Activated T-cell treated with anti-CD3 and anti-CD28 coated beads, Interleukin-2, amount 50 U/mL, for 1 hour (primary cell): ENCODE data around the gene OR1N1.
"Not testable (repeated sequence)": the region's sequence is repeated elsewhere in the genome, so short reads cannot be mapped to it uniquely, and the experiment has no call there.

Source experiments
- DNase-seq: peaks from one replicate; pipeline ENCODE4 v3.0.0-alpha.2; 2020

Gene OR1N1

GRCh38 chr9:122527193-122527592 is at the start of gene OR1N1:
Gene OR1N1, minus strand, starts transcription at chr9:122527293. Its CDS starts 0 bp downstream, at chr9:122527293.
- DNase-seq = no peak

GRCh38 chr9:122572456-122572855 is 45.4 kb upstream of the OR1N1 start:
- no peak for DNase-seq

GRCh38 chr9:122567901-122568300 is 40.8 kb upstream of the OR1N1 start:
- DNase-seq = no peak

- no peak for DNase-seq
Measured at GRCh38 chr9:122562134-122562760, 35.2 kb upstream of the OR1N1 start.

GRCh38 chr9:122561446-122561845 is 34.4 kb upstream of the OR1N1 start:
- DNase-seq = no peak

- no peak for DNase-seq
Measured at GRCh38 chr9:122552812-122553211, 25.7 kb upstream of the OR1N1 start, which contains the start of gene OR1N2. Gene OR1N2, plus strand, starts transcription at chr9:122553112. Its CDS starts 100 bp downstream, at chr9:122553212.

- no peak for DNase-seq
Measured at GRCh38 chr9:122551371-122551770, 24.3 kb upstream of the OR1N1 start.

GRCh38 chr9:122546196-122546595 is 19.1 kb upstream of the OR1N1 start:
- no peak for DNase-seq

- no peak for DNase-seq
Measured at GRCh38 chr9:122538757-122539156, 11.7 kb upstream of the OR1N1 start.

GRCh38 chr9:122537066-122537465 is 10.0 kb upstream of the OR1N1 start:
- DNase-seq = not testable (repeated sequence)

GRCh38 chr9:122536134-122536533 is 9.0 kb upstream of the OR1N1 start:
- DNase-seq = no peak

GRCh38 chr9:122531157-122531556 is 4.1 kb upstream of the OR1N1 start:
- DNase-seq = not testable (repeated sequence)

- DNase-seq = no peak
Measured at GRCh38 chr9:122526602-122527001, 491 bp downstream of the OR1N1 start.

GRCh38 chr9:122519376-122519775 is 7.7 kb downstream of the OR1N1 start:
- DNase-seq = no peak

- no peak for DNase-seq
Measured at GRCh38 chr9:122518841-122519240, 8.3 kb downstream of the OR1N1 start, which contains the start of gene OR1J4. Gene OR1J4, plus strand, starts transcription at chr9:122519141. Its CDS starts 0 bp downstream, at chr9:122519141.

- DNase-seq = no peak
Measured at GRCh38 chr9:122518226-122518625, 8.9 kb downstream of the OR1N1 start.

GRCh38 chr9:122510502-122510901 is 16.6 kb downstream of the OR1N1 start, which contains the start of gene OR1J2:
Gene OR1J2, plus strand, starts transcription at chr9:122510802. Its CDS starts 0 bp downstream, at chr9:122510802.
- DNase-seq = no peak

GRCh38 chr9:122506964-122507363 is 20.1 kb downstream of the OR1N1 start:
- no peak for DNase-seq

- DNase-seq = peak; percentile 18
Measured at GRCh38 chr9:122498883-122499288, 28.2 kb downstream of the OR1N1 start.

GRCh38 chr9:122479062-122479461 is 48.0 kb downstream of the OR1N1 start:
- DNase-seq = no peak

GRCh38 chr9:122477826-122478225 is 49.3 kb downstream of the OR1N1 start, which contains the start of gene OR1J1:
Gene OR1J1, minus strand, starts transcription at chr9:122477926. Its CDS starts 0 bp downstream, at chr9:122477926.
- DNase-seq = no peak

- DNase-seq = no peak
Measured at GRCh38 chr9:122477346-122477745, 49.7 kb downstream of the OR1N1 start.
